Neural cell (in vitro differentiated cells): ENCODE data around the gene TSR3.

Experiments used
- EP300 ChIP-seq: fragments of 450-650 bp; conservative IDR thresholded peaks from 2 replicates; pipeline ENCODE4 v1.6.1; 2014; ENCODE audit warnings: antibody characterized with exemption, mild to moderate bottlenecking, moderate library complexity; ENCODE audit not compliant: poor library complexity, severe bottlenecking
- EZH2 ChIP-seq: fragments of 200-600, 300-800 bp; shearing (Covaris generic), sonication (generic); IDR thresholded peaks from 2 replicates; pipeline ENCODE4 v1.6.1; 2014; ENCODE audit warnings: antibody characterized with exemption, low read length, borderline replicate concordance, mild to moderate bottlenecking; ENCODE audit not compliant: insufficient read depth, poor library complexity, severe bottlenecking
- POLR2AphosphoS5 ChIP-seq: IDR thresholded peaks from 2 replicates; pipeline ENCODE4 v1.6.1; 2012
- REST ChIP-seq: IDR thresholded peaks from 2 replicates; pipeline ENCODE4 v1.6.1; 2012; ENCODE audit warnings: borderline replicate concordance
- TAF1 ChIP-seq: IDR thresholded peaks from 2 replicates; pipeline ENCODE4 v1.6.1; 2012; ENCODE audit warnings: low read depth
- TF ChIP-seq, protein P1 (sequence below): fragments of 450-650 bp; IDR thresholded peaks from 2 replicates; pipeline ENCODE4 v1.5.1; 2014; ENCODE audit warnings: antibody characterized with exemption, mild to moderate bottlenecking, moderate library complexity; ENCODE audit not compliant: poor library complexity, severe bottlenecking

DNA sequence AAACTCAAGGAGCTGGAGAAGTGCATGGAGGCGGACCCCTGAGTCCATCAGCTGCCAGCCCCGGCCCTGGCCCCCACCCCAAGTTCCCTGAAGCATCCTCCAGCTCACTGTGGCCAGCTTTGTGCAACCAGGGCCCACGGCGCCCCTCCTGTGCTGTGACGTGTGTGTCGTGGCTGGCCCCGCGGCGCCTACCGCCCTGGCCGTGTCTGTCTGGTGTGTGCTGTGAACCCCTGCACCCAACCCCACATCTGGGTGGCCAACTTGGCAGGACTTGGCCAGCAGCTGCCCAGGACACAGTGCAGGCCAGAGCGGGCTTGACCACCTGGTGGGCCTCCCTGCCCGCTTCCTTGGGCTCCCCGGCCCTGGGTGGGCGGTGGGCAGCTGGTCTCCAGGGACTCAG lies 3.2 kb downstream of the TSR3 start:
- TF ChIP-seq, protein P1, sequence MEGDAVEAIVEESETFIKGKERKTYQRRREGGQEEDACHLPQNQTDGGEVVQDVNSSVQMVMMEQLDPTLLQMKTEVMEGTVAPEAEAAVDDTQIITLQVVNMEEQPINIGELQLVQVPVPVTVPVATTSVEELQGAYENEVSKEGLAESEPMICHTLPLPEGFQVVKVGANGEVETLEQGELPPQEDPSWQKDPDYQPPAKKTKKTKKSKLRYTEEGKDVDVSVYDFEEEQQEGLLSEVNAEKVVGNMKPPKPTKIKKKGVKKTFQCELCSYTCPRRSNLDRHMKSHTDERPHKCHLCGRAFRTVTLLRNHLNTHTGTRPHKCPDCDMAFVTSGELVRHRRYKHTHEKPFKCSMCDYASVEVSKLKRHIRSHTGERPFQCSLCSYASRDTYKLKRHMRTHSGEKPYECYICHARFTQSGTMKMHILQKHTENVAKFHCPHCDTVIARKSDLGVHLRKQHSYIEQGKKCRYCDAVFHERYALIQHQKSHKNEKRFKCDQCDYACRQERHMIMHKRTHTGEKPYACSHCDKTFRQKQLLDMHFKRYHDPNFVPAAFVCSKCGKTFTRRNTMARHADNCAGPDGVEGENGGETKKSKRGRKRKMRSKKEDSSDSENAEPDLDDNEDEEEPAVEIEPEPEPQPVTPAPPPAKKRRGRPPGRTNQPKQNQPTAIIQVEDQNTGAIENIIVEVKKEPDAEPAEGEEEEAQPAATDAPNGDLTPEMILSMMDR: no peak
- no peak for TF ChIP-seq REST
- no peak for TF ChIP-seq EZH2
- no peak for TF ChIP-seq TAF1
- no peak for TF ChIP-seq POLR2AphosphoS5
- TF ChIP-seq EP300: no peak
